Measurements from ENCODE around the gene SNX21. TPM values are rescaled to one million over a fixed set of nuclear protein-coding genes. Genes with fewer than 3 reads are reported as not detected.

SNX21 gene
- total RNA-seq (2021) (3.1 and 7.3 TPM in 2 replicates), Bru-seq, nascent RNA (percentile 39 among the genes with signal in this experiment), BruChase-seq, experiment 1, labeled RNA remaining after a 2-hour chase (percentile 44 among the genes with signal in this experiment), BruChase-seq, experiment 2, labeled RNA remaining after a 6-hour chase (percentile 45 among the genes with signal in this experiment)
- long read RNA-seq, partial matches to known transcripts: 1 of 11 reads
- long read RNA-seq, other reads (novel, unspliced or antisense): 4 of 11 reads

GRCh38 chr20:45833030-45833882, at the start of gene SNX21:
TSS of gene SNX21 (plus strand) at chr20:45833799. CDS start at chr20:45833920, 121 bp downstream.
- Histone ChIP-seq H3K27me3 (replicated peaks; ENCODE audit: insufficient read depth, low read depth, low read length, poor library complexity) (no peaks in the 10 kb centered on the region), H3K9me3 (ENCODE audit: low read depth, low read length, poor library complexity, severe bottlenecking) (no peaks in the 10 kb centered on the region), H3K27ac (ENCODE audit: low read depth, low read length, poor library complexity, severe bottlenecking) (peak within 1 kb of the TSS; percentile 78), H3K36me3 (ENCODE audit: insufficient read depth, low read length, poor library complexity, severe bottlenecking) (no peaks in the 10 kb centered on the region), H3K4me1 (ENCODE audit: insufficient read depth, low read length, poor library complexity, severe bottlenecking) (peaks cover 8% of the 10 kb centered on the region), H3K4me3 (ENCODE audit: low read depth, low read length, poor library complexity, severe bottlenecking) (peak within 1 kb of the TSS; percentile 68)
- intact Hi-C loops (cut with micrococcal nuclease; ENCODE audit: unreplicated experiment): no loop called here
- ChIA-PET CTCF (no interaction called here), POLR2A (ENCODE audit: low non-redundant PET) (interaction anchor here (0.7 kb wide), 1 partner anchor 128 kb away, joined by 8 read pairs; no protein-coding TSS in a partner anchor)
- TF ChIP-seq CTCF (conservative IDR thresholded peaks at IDR 0.05; ENCODE audit: low read depth, low read length): no peak
- TF ChIP-seq EZH2 (IDR thresholded peaks at IDR 0.05; ENCODE audit: borderline replicate concordance, low read depth, low read length, poor library complexity, severe bottlenecking): no peak
- DNase-seq (ENCODE audit: low spot score): peak; percentile 67
- BruUV-seq (replicated peaks): no TSS peak

- CTCF ChIA-PET: no interaction called here
- no TSS peak for BruUV-seq (replicated peaks)
These were observed 45.2 kb upstream of the SNX21 start for GRCh38 chr20:45788351-45788750.

More at GRCh38 chr20:45788351-45788750, 45.2 kb upstream of the SNX21 start:
- intact Hi-C loops (cut with micrococcal nuclease; ENCODE audit: unreplicated experiment): no loop called here
- Histone ChIP-seq H3K27ac (ENCODE audit: low read depth, low read length, poor library complexity, severe bottlenecking) (no peak overlapping the region), H3K4me1 (ENCODE audit: insufficient read depth, low read length, poor library complexity, severe bottlenecking) (peaks cover 7% of the 10 kb centered on the region), H3K27me3 (replicated peaks; ENCODE audit: insufficient read depth, low read depth, low read length, poor library complexity) (no peaks in the 10 kb centered on the region), H3K36me3 (ENCODE audit: insufficient read depth, low read length, poor library complexity, severe bottlenecking) (no peaks in the 10 kb centered on the region), H3K9me3 (ENCODE audit: low read depth, low read length, poor library complexity, severe bottlenecking) (no peaks in the 10 kb centered on the region), H3K4me3 (ENCODE audit: low read depth, low read length, poor library complexity, severe bottlenecking) (no peak overlapping the region)
- no peak for DNase-seq (ENCODE audit: low spot score)
- POLR2A ChIA-PET (ENCODE audit: low non-redundant PET): no interaction called here
- TF ChIP-seq CTCF (conservative IDR thresholded peaks at IDR 0.05; ENCODE audit: low read depth, low read length) (no peak), EZH2 (IDR thresholded peaks at IDR 0.05; ENCODE audit: borderline replicate concordance, low read depth, low read length, poor library complexity, severe bottlenecking) (no peak)
